Upper lobe of left lung (tissue), 4 donors: ENCODE measurements around the gene B4GALNT4.

Source experiments
- CTCF ChIP-seq, 6 experiments: fragments of 450-650 bp in 4 of 6; fragments of 200-600 bp in 2 of 6; sonication (generic) in 2 of 6; IDR thresholded peaks; one replicate each; pipeline ENCODE4 v1.5.1; 2016 to 2019; ENCODE audit warnings: antibody characterized with exemption in 6 of 6
- EP300 ChIP-seq, 4 donors: sonication (generic); formaldehyde crosslinking; IDR thresholded peaks; one replicate each; pipeline ENCODE4 v1.5.1; 2017; ENCODE audit warnings: antibody characterized with exemption in 4 of 4, control low read depth in 2 of 4
- POLR2A ChIP-seq, 4 donors: fragments of 450-650 bp; IDR thresholded peaks; one replicate each; pipeline ENCODE4 v1.5.1; 2016 to 2017; ENCODE audit warnings: antibody characterized with exemption in 4 of 4, mild to moderate bottlenecking in 2 of 4
- POLR2AphosphoS5 ChIP-seq, 2 donors: sonication (generic); formaldehyde crosslinking; IDR thresholded peaks; one replicate each; pipeline ENCODE4 v1.5.1; 2017; ENCODE audit warnings: antibody characterized with exemption in 2 of 2

- TF ChIP-seq CTCF (IDR thresholded peaks at IDR 0.05) (no peak), POLR2A (IDR thresholded peaks at IDR 0.05) (no peak), POLR2AphosphoS5 (IDR thresholded peaks at IDR 0.05) (no peak), EP300 (IDR thresholded peaks at IDR 0.05) (no peak)
Observed at GRCh38 chr11:403021-403760, 33.9 kb downstream of the B4GALNT4 start.
